Stimulated activated CD8-positive, alpha-beta memory T cell treated with anti-CD3 and anti-CD28 coated beads, Interleukin-12 subunit alpha, Interleukin-12 subunit beta, amount 100 ng/mL, for 4 hours (primary cell): ENCODE data around the gene SLC30A3.

Source experiments
- DNase-seq: peaks from one replicate; pipeline ENCODE4 v3.0.0-alpha.2; 2020; ENCODE audit warnings: low read depth

SLC30A3 gene

GRCh38 chr2:27227501-27227900, 35.3 kb downstream of the SLC30A3 start:
- no peak for DNase-seq

- DNase-seq = no peak
Observed at GRCh38 chr2:27225526-27225925, 37.3 kb downstream of the SLC30A3 start.

- no peak for DNase-seq
Observed at GRCh38 chr2:27223416-27223815, 39.4 kb downstream of the SLC30A3 start.

GRCh38 chr2:27222407-27222806, 40.4 kb downstream of the SLC30A3 start:
- no peak for DNase-seq

- DNase-seq = no peak
Observed at GRCh38 chr2:27221166-27221565, 41.7 kb downstream of the SLC30A3 start.

- DNase-seq = no peak
Observed at GRCh38 chr2:27220091-27220490, 42.8 kb downstream of the SLC30A3 start.

GRCh38 chr2:27219091-27219490, 43.8 kb downstream of the SLC30A3 start:
- no peak for DNase-seq

GRCh38 chr2:27218614-27219013, 44.2 kb downstream of the SLC30A3 start:
- no peak for DNase-seq

GRCh38 chr2:27217173-27218121, 45.4 kb downstream of the SLC30A3 start, which contains the start of gene CAD:
CAD (plus strand) TSS chr2:27217369; CDS start chr2:27217552, 183 bp downstream.
- peak; percentile 84 for DNase-seq

GRCh38 chr2:27216416-27217137, 46.3 kb downstream of the SLC30A3 start:
- DNase-seq = no peak

GRCh38 chr2:27214941-27215340, 47.9 kb downstream of the SLC30A3 start:
- DNase-seq = no peak

GRCh38 chr2:27212626-27213471, 50.0 kb downstream of the SLC30A3 start:
- DNase-seq = peak; percentile 11

GRCh38 chr2:27211943-27212625, 50.8 kb downstream of the SLC30A3 start, which contains the start of the genes ATRAID and SLC5A6:
ATRAID (plus strand) TSS chr2:27212041; CDS start chr2:27212369, 328 bp downstream.
SLC5A6 (minus strand) TSS chr2:27212268; CDS start chr2:27207650, 4,618 bp downstream.
- peak; percentile 85 for DNase-seq

GRCh38 chr2:27211241-27211942, 51.5 kb downstream of the SLC30A3 start:
- DNase-seq = no peak

GRCh38 chr2:27209621-27210401, 53.0 kb downstream of the SLC30A3 start:
- no peak for DNase-seq

GRCh38 chr2:27208486-27209050, 54.3 kb downstream of the SLC30A3 start:
- DNase-seq = no peak

- no peak for DNase-seq
Observed at GRCh38 chr2:27206346-27206745, 56.5 kb downstream of the SLC30A3 start.

- no peak for DNase-seq
Observed at GRCh38 chr2:27205206-27205605, 57.6 kb downstream of the SLC30A3 start.

GRCh38 chr2:27204566-27204965, 58.3 kb downstream of the SLC30A3 start:
- DNase-seq = no peak
